Hematopoietic multipotent progenitor cell treated with erythropoietin and hydrocortisone succinate and interleukin-3 and kit ligand, for 4 days (in vitro differentiated cells): ENCODE measurements around the gene KBTBD13.
A peak's percentile ranks its signal among the peaks of the same experiment; 100 is the strongest.
"Not testable (repeated sequence)": the region's sequence is repeated elsewhere in the genome, so short reads cannot be mapped to it uniquely, and the experiment has no call there.

Experiments used
- DNase-seq: peaks from one replicate; pipeline ENCODE4 v3.0.0-alpha.2; 2015

KBTBD13 gene

GRCh38 chr15:65076486-65077290, at the start of gene KBTBD13:
TSS of gene KBTBD13 (plus strand) at chr15:65076746. CDS start at chr15:65076816, 70 bp downstream.
- no peak for DNase-seq

- no peak for DNase-seq
These were observed 49.8 kb upstream of the KBTBD13 start for GRCh38 chr15:65026756-65027155.

- DNase-seq = no peak
These were observed 49.0 kb upstream of the KBTBD13 start for GRCh38 chr15:65027593-65027992.

- DNase-seq = peak; percentile 52
These were observed 48.2 kb upstream of the KBTBD13 start for GRCh38 chr15:65028338-65028737.

GRCh38 chr15:65028921-65029735, 47.4 kb upstream of the KBTBD13 start, which contains the start of gene MTFMT:
TSS of gene MTFMT (minus strand) at chr15:65029639. CDS start at chr15:65029613, 26 bp downstream.
- peak; percentile 96 for DNase-seq

- no peak for DNase-seq
These were observed 46.8 kb upstream of the KBTBD13 start for GRCh38 chr15:65029736-65030208.

GRCh38 chr15:65032801-65033537, 43.6 kb upstream of the KBTBD13 start:
- peak; percentile 88 for DNase-seq

- peak; percentile 83 for DNase-seq
These were observed 42.8 kb upstream of the KBTBD13 start for GRCh38 chr15:65033659-65034269.

- no peak for DNase-seq
These were observed 41.8 kb upstream of the KBTBD13 start for GRCh38 chr15:65034719-65035118.

GRCh38 chr15:65037309-65037708, 39.2 kb upstream of the KBTBD13 start:
- no peak for DNase-seq

GRCh38 chr15:65038428-65038827, 38.1 kb upstream of the KBTBD13 start:
- DNase-seq = no peak

GRCh38 chr15:65038836-65039235, 37.7 kb upstream of the KBTBD13 start:
- DNase-seq = no peak

GRCh38 chr15:65040461-65040860, 36.1 kb upstream of the KBTBD13 start:
- DNase-seq = no peak

GRCh38 chr15:65041787-65042186, 34.8 kb upstream of the KBTBD13 start:
- no peak for DNase-seq

- no peak for DNase-seq
These were observed 33.7 kb upstream of the KBTBD13 start for GRCh38 chr15:65042776-65043327.

- DNase-seq = not testable (repeated sequence)
These were observed 32.3 kb upstream of the KBTBD13 start for GRCh38 chr15:65044218-65044617.

GRCh38 chr15:65044724-65045481, 31.6 kb upstream of the KBTBD13 start, which contains the start of gene SLC51B:
TSS of gene SLC51B (plus strand) at chr15:65045387. CDS start at chr15:65050005, 4,618 bp downstream.
- DNase-seq = no peak

GRCh38 chr15:65048241-65048640, 28.3 kb upstream of the KBTBD13 start:
- no peak for DNase-seq

GRCh38 chr15:65049418-65049840, 27.1 kb upstream of the KBTBD13 start:
- peak; percentile 94 for DNase-seq

- no peak for DNase-seq
These were observed 26.3 kb upstream of the KBTBD13 start for GRCh38 chr15:65050270-65050669.

GRCh38 chr15:65051266-65051665, 25.3 kb upstream of the KBTBD13 start:
- DNase-seq = no peak
